ENCODE measurements around the gene ALDH8A1.

DNA sequence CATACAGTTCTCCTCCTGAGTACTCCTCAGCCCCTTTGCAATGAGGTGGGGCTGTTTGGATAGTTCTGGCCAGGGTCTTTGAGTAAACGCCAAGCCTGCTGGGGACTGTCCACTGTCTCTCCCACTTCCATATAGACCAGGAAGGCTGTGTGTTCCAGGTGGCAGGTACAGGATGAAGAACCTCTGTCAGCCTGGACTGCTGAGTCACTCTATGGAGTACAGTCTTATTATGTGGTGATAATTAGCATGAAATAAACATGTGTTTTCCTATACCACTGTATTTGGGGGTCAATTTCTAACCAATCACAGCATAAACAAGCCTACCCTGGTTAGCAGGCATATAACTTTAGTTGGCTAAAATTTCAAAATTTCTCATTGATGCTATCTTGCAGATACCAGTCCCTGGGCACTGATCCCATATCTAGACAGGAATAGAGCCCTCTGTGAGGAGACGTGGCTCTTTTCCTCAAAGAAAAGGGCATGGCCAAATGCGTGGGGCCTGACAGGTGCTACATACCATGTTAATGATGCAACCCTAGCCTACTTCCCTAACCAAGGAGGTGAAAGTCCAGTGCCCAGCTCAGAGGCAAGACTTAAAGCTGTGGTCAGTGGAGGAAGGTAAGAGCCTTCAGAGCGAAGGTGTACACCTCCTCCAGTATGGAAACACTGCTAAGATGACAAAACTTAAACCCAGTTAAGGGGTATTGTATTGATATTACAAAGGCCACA lies 4.5 kb upstream of the ALDH8A1 start:
- TF ChIP-seq EZH2 (IDR thresholded peaks at IDR 0.05; ENCODE audit: borderline replicate concordance): no peak
- TF ChIP-seq, protein P1, sequence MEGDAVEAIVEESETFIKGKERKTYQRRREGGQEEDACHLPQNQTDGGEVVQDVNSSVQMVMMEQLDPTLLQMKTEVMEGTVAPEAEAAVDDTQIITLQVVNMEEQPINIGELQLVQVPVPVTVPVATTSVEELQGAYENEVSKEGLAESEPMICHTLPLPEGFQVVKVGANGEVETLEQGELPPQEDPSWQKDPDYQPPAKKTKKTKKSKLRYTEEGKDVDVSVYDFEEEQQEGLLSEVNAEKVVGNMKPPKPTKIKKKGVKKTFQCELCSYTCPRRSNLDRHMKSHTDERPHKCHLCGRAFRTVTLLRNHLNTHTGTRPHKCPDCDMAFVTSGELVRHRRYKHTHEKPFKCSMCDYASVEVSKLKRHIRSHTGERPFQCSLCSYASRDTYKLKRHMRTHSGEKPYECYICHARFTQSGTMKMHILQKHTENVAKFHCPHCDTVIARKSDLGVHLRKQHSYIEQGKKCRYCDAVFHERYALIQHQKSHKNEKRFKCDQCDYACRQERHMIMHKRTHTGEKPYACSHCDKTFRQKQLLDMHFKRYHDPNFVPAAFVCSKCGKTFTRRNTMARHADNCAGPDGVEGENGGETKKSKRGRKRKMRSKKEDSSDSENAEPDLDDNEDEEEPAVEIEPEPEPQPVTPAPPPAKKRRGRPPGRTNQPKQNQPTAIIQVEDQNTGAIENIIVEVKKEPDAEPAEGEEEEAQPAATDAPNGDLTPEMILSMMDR (IDR thresholded peaks at IDR 0.05; ENCODE audit: poor library complexity): no peak

All from hepatocyte (in vitro differentiated cells).